Measurements from ENCODE around the gene RAD51B.

RAD51B gene

DNA sequence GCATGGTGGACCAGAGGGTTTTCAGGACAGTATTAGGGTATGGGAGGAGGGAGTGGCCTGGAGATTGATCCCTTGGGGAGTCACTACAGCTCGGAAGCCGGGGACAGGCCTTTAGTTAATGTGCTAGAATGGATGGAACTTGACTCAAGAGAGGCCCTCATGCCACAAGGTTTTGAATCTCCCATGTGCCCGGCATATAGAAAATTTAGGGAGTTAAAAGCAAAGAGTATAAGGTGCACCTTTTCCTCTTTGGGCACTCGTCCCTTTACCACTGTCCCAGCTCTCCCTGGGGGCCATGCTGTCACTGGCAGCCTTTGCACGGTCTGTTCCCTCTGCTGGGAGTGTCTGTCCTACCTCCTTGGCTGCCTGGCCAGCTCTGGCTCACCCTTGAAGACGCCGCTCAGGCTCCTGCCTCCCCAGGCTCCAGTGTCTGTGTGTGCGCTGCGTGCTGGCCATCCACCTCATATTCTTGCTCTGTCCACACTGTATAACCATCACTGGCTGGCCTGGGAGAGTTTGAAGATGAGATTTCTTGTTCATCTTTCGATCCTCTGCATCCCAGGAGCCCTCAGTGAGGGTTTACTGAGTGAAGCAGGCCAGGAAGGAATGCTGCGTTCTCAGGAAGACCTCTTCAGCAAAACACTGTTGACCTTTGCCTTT lies 811.9 kb downstream of the RAD51B start:
- no peak for DNase-seq (ENCODE audit: low read depth in 2 of 2)

DNA sequence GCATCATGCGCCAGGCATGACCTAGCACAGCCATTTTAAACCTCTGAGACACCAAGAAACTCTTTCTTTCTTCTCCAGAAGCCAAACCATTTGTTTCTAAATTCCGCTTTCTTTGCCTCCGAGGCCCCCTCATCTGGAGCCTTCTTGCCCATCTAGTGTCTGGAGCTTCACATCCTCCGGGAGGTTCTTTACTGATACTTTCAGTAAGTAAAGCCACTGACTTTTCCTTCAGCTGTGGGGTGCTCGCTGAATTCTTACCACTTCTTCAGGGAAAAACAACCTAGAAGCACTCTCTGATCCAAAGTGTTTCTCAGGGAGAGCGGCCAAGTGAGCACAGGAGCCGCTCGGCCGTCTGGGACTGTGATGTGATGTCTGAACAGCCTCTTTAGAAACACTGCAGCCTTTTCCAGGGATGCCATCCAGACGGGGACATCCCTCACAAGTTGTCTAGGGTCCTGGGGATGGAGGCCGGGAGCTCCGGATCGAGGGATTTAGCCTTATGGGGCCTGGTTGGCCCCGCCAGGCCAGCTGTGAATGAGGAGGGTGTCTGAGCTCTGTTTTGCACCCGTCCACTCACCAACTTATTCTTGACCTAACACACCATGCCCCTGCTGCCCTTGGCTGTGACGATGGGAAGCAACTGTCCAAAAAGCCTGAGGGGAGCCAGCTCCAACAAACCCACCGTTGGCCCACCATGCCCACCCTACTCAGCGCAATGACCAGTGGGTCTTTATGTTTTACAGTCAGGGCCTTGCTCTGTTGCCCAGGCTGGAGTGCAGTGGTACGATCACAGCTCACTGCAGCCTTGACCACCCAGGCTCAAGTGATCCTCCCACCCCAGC lies 812.7 kb downstream of the RAD51B start:
- no peak for DNase-seq (ENCODE audit: low read depth in 2 of 2)

DNA sequence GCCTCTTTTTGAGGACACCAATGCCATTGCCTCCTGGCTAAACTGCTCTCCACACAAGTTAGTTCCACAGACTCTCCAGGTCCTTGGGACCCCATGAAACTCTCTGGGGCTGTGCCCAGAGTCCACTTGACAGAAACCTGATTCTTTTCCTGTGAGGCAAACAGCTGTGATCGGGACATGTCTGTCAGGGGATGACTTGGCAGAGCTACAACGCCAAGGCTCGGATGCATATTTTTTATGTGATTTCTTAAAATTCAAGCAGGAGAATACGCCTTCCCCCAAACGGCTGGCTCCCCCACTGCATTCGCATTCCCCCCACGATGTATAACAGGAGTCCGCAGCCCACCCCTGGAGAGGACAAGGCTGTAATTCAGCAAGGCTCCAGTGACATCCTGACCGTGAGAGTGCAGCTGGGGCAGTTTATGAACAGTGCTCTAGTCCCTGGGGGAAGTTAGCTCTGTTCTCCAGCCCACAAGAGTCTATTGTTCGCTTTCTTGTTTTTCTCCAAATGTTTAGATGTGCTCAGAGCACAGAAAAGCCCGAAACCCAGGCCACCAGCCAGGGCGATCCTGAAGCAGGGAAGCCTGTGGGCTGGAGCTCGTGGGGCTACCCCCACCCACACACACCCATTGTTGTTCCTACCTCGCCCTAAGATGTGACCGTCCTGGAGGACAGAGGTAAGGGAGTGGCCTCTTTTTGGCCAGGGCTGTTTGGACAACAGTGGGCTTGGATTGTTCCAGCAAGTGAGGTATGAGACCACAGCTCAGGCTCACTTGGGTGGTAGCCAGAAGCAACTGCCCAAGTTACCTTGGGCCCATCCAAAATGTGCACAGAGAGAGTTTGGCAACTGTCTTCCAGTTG lies 813.8 kb downstream of the RAD51B start:
- no peak for DNase-seq (ENCODE audit: low read depth in 2 of 2)

DNA sequence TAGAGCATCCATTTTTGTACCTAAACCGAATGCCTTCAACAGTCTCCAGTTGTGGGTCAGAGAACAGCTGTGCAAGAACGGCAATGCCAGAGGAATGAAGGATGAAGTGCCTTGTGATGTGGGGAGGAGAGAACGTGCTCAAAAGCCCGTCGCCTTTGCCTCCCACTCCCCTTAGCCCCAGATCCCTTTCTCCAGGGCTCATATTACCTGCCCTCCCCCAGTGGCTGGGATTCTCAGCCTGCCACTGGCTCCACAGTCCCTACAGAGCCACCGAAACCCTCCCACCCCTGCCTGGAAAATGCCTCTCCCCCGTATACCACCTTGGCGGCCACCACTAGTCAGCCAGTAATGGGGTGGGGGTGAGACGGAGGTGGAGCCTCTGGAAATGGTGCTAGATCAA lies 814.8 kb downstream of the RAD51B start:
- no peak for DNase-seq (ENCODE audit: low read depth in 2 of 2)

DNA sequence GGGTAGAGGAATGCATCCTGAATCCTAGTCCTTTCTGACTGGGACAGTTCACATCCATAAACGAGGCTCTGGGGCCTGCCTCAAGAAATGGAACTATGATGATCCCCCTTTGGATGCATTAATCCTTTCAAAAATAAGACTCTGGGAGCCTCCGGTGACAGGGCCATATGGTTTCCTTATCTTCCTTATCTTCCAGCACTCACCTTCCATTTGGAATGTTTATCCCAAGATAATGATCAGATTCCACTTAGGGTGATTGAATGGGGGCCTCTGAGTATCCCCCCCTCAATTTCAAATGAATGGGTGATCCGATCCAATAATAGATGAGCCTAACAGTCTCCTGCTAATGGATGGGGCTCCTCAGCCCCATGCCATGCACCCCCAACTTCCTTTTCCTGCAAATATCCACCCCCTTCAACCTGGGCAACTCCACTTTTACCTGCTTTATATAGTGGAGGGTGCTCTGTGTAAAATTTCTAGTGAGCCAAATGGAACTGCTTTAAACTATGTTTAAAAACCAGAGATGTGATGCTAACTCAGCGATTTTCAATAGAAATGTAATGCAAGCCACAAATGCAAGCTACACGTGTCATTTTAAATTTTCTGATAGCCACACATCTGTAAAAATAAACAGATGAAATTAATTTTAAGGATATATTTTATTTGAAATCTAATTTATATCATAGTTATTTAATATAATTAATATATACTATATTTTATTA lies 815.5 kb downstream of the RAD51B start:
- DNase-seq (ENCODE audit: low read depth in 2 of 2): no peak

DNA sequence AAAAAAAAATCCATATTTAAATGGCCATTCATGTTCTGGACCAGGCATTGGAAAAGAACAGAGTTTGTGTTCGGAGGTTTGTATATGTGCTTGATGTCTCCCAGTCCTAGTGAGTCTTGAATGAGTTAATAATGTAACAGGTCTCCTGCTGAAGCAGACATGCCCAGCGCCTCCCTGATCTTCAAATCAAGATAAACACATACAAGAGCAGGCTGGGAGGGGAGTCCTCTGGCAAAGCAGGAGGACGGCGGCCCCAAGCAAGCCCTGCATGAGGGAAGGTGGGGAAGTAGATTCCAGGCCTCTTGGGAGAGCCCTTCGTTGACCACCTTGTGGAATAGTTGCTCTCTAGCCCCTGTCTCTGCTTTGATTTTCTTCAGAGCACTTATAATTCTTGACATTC lies 817.0 kb downstream of the RAD51B start:
- DNase-seq (ENCODE audit: low read depth in 2 of 2): no peak

DNA sequence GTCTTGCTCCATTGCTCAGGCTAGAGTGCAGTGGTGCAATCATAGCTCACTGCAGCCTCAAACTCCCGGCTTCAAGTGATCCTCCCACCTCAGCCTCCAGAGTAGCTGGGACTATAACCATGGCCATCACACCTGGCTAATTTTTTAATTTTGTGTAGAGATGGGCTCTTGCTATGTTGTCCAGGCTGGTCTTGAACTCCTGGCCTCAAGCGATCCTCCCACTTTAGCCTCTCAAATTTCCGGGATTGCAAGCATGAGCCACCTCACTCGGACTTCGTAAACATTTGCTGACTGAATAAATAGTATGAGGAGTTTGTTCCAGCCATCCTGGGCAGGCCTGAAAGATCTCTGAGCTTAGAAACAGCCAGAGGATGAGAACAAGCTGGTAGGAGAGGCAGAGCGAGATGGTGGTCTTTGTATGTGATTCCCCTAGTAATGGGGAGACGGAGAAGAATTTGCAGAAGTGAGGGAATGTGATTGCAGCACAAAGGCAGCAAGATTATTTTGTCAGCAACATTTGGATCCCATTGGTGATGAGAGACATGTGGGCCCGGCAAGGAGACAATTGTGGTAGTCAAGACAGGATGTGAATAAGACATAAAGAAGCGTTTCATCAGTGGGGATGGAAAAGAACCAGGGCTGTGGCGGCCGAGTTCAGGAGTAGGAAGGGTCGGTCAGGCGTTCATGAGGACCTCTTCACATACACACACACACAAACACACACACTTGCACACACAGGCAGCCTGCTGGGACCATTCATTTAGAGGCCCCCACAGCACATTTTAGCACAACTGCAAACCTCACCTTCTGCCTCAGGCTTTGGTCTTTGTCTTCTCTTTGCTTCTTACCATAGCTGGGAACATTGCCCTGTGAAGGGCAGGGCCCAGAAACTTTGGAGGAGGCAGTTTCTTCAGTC lies 817.8 kb downstream of the RAD51B start:
- DNase-seq (ENCODE audit: low read depth in 2 of 2): no peak

DNA sequence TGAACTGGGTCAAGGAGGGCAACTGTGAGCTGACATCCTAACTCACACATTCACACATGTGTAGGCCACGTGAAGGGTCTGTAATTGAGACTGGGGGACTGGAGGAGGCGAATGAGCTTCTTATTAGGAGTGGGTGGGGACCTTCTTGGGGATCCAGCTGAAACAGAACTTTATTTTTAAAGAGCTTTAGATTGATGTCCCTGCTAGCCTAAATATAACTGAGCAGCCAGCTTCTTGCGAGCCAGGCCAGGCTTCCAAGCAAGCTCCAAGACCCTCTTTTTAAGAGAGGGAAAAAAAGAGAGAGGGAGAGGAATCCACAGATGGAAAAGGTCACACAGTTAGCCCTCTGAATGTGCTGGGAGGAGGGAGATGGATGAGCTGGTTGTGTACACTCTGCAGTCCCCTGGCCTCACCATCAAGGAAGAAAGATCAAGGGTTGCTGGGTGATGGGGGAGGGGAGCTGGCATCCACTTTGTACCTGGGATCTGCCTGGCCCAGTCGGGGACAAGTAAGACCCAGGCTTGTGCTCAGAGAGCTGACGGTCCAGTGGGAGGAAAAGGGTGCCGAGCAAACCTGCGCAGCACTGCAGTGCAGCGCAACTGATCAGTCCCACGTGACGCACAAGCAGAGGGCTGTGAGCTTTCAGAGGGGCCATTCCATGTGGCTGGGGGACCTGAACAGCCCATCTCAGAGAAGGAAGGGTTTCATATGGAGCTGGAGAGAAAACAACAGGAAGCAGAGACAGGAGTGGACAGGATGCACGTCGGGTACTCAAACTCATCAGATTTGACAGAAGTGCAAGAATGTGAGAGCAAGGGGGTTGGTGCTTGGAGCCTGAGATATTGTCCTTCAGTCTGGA lies 818.8 kb downstream of the RAD51B start:
- DNase-seq (ENCODE audit: low read depth in 2 of 2): no peak

DNA sequence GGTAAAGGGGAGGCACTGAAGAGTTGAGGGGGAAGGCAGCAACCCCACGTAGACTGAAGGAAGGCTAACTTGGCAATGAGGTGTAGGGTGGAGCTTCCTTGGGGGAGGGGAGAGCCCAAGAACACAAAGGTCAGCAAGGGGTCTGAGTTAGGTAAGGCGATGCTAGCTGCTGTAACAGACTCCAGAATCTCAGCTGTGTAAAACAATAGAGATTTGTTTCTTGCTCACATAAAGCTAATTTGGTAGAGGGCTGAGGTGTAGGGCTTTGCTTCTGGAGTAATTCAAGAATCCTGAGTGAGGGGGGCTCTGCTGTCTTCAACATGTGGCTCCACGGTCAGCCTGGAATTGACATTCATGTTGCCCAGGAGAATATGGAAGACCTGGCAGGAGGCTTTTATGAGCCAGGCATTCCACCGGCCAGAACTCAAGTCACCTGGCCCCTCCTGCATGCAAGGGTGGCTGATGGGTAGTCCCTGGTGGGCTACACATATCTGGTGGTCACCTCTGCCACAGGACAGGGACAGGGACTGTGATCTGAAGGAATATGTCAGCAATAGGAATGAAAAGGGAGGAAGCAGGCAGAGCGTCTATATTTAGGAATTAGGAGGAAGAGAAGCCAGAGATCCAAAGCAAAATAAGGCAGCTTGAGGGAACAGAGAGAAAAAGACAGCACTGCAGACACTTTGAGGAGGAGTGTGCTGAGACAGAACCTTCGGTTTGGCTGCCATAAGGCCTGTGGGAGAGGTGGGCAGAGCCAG lies 819.6 kb downstream of the RAD51B start:
- no peak for DNase-seq (ENCODE audit: low read depth in 2 of 2)

DNA sequence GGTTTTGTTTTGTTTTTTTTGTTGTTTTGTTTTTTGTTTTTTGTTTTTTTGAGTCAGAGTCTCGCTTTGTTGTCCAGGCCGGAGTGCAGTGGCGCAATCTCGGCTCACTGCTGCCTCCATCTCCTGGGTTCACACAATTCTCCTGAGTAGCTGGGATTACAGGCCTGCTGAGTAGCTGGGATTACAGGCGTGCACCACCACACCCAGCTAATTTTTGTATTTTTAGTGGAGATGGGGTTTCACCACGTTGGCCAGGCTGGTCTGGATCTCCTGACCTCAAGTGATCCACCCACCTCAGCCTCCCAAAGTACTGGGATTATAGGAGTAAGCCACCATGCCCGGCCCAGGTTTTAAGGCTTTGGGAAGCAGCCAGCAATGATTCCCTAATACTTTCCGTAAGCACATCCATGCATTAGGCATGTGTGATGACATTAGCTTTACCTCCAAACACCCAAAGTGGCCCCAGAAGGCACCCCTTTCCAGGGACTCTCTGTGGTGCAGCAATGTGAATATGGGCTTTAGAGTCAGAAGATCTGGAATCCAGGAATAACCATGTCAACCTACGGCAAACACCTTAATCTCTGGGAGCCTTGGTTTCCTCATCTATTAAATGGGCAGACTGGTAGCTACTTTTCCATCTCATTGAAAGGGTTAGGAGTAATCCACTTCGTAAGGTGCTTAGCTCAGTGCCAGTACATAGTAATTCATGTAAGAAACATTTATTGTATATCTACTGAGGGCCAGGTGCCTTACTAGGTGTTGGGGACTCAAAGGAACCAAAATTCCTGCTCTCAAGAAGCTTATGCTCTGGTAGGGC lies 820.4 kb downstream of the RAD51B start:
- no peak for DNase-seq (ENCODE audit: low read depth in 2 of 2)

DNA sequence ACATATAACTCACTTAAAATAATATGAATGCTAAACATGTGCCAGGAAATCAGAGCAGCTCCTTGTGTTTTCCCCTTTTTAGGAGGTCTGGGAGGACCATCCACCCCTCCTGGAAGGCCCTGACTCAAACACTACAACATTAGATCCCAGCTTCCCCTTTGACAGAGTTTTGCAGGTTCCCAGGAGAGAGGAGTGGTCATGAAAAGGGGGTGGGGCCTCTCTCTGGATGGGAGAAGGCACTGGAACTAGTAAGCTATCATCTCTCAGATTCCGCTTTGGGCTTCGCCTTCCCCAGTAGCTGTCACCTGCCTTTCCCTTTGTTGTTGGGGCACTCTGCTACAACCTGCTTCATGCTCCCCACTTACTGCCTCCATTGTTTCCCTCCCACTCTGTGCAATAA lies 824.1 kb downstream of the RAD51B start:
- DNase-seq (ENCODE audit: low read depth in 2 of 2): no peak

DNA sequence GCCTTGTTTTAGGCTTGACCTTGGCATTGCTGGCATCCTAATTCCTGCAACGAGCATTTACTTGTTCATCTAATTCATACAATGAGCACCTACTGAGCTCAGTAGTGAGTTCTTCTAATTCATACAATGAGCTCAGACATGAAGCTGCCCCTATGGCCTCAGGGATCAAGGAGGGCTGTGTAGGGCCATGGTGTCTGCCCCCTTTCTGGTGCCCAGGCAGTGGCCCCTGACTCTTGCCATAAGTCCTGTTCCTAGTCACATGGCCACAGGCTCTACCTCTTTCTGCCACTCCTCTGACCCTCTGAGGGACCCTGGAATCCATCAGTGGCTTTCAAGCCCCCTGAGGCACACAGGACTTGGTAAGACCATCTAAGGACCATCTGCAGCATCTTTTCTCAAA lies 824.5 kb downstream of the RAD51B start:
- no peak for DNase-seq (ENCODE audit: low read depth in 2 of 2)

DNA sequence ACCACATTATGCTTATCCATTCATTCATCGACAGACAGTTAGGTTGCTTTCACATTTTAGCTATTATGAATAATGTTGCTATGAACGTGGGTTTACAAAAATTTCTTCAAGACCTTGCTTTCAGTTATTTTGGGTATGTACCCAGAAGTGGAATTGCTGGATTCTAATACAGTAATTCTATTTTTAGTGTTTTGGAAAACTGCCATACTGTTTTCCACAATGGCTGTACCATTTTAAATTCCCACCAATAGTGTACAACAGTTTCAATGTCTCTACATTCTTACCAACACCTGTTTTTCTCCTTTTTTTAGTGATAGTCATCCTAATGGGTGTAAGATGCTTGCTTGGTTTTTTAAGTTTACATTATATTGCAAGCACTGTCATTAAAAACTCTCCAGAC lies 825.8 kb downstream of the RAD51B start:
- DNase-seq (ENCODE audit: low read depth in 2 of 2): no peak

DNA sequence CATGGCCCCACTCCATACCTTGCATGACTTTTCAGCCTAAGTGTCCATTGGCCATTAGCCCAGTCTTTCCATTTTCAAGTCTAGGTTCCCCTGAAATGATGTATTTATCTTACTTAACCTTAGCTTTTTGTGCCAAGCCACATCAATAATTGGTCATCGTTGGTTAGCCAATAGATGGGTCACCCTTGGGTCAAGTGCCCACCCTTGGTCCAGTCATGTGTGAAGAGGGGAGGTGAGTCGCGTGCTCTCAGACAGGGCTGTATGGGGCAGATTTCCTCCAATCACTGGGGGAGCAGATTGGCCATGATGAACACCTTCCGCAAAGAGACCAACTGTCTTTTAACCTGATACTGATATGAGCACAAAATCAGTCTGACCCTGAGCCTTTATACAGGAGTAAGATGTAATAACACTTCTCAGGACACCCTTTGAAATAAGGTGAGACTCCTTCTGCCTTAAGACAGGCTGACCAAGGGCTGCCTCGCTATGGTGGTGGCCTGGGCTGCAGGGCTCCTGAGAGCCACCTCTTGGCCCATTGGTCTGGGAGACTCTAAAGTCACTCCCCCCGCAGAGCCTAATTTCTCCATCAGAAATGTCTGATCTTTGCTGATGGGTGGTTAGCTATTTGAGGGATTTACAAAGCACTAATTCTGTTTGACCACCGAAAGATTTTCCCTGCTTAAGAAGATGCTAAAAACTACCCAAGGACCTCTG lies 830.1 kb downstream of the RAD51B start:
- DNase-seq (ENCODE audit: low read depth in 2 of 2): no peak

DNA sequence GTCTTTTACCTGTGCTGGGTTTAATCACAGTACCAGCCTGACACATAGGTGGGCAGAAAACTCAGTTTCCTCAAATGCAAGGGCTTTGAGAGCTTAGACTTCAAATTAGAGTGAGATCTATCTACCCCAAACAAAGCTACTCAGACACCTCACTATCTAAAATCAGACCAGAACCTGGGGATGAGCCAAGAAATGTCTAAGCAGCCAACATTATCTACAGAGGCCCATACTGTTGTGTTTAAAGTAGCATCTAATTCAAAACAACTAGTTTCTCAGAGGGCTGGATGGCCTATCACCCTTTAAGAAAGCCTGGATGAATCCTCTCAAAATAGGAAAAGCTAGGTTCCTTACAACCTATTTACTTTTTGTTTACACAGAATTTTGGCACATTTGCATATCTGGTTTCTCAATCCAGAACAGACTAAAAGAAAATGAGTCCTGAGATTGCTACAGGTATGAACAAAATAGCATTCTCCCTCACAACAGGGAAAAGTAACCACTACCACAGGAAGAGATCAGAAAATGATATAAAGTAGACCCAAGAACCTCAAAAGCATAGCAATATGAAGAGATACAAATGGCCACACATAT lies 830.9 kb downstream of the RAD51B start:
- DNase-seq (ENCODE audit: low read depth in 2 of 2): no peak

DNA sequence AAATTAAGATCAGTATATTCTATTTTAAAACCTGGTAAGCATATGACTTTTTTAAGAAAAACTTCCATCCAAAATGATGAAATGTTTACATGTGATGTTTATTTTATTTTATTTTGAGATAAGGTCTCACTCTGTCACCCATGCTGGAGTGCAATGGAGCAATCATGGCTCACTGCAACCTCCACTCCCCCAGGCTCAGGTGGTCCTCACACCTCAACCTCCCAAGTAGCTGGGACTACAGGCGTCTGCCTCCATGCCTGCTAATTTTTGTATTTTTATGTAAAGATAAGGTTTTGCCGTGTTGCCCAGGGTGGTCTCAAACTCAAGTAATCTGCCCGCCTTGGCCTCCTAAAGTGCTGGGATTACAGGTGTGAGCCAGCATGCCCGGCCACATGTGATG lies 831.5 kb downstream of the RAD51B start:
- no peak for DNase-seq (ENCODE audit: low read depth in 2 of 2)
